Right forelimb (tissue), 1 donor: ENCODE results near the gene PSMC2.
"Not testable (repeated sequence)": the region's sequence is repeated elsewhere in the genome, so short reads cannot be mapped to it uniquely, and the experiment has no call there.

Experiments
- DNase-seq: peaks from one replicate; pipeline ENCODE4 v3.0.0-alpha.2; 2018

The PSMC2 gene

DNA sequence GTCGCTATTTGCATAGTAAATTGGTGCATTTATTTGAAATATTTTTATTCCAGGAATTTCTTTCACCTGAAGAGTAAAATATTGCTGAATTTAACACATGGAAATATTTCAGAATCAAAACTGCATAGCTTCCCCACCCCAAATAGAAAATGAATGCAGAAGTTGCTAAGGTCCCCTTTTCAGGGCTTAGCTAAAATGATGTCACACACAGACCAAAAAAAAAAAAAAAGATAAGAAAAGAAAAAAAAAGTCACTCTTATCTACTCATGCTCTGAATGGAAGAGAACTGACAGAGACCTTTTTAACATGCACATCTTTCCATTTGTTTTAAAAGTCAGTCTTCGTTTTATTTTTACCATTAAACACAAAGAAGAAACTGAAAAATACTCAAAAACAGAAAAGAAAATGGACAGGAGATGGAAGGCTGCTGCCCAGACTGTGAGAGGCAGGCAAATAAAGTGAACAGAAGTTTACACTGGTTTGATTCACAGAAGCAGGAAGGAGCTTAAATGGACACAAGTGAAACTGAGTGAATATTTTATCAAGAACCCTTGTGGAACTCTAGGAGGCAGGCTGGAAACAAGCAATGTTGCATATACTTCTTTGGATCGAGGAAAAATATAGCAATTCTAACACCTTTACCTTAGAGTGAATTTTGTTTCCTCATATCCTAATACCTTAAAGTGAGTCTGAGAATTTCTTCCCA is 32.0 kb downstream of the PSMC2 start:
- no peak for DNase-seq

DNA sequence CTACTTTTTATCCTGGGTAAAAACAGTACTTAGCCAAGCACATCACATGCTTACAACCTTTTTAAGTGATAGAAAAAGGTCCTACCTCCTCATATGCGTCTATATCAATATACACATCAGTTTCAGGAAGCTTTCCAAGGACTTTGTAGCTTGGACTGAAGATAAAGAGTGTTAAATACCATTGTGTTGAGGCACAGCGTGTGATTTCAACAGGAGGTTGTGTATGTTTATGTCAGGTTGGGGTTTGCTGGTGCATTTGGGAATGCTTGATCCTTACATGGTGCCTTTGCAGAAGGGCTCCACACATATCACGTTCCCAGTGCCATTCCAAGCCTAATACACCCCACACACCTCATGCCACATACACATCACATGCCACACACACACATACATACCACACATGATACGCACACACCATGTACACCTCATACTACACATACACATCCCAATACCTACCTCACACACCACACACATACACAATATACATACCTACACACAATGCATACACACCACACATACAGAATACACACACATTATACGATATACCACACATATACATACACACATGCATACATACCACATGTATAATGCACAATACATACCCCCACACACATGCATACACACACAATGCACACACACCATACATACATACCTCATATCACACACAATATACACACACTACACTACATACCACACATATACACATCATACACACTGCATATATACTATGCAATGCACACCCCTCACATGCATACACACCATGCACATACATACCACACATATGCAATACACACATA is 33.1 kb downstream of the PSMC2 start:
- no peak for DNase-seq

DNA sequence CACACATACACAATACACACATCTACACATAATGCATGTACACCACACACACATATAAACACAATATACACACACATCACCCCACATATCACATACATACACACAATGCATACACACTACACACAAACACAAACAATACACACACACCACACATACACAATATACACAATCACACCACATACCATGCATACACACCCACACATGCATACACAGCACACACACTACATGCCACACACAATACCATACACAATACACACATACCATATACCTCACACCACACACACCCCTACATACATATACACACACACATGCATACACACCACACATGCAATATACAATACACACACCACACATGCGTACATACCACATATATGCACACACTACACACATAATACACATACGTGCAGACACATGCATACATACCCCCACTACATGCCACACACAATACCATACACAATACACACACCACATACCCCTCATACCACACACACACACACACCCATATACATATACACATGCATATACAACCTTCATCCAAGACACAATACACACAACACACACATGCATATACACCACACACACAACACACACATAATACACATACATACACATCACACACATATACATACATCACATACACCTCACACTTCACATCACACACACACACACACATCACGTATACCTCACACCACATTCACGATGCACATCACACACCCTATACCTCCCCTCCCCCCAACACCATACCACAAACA is 34.0 kb downstream of the PSMC2 start:
- no peak for DNase-seq

DNA sequence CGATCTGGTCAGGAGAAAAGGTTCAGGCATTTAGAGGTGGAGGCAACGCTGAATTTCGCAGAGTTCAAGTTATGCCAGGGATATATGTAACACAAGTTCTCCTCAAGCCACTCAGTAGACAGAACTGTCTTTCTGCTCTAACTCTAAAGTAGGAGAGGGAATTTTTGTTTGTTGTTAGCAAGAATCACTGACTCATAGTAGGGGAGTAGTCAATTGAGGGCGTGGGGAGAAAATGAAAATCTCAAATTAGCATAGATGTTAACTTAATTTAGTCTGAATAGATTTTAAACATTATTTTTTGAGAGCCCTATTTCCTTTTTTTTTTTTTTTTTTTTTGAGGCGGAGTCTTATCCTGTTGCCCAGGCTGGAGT is 34.6 kb downstream of the PSMC2 start:
- DNase-seq: no peak

DNA sequence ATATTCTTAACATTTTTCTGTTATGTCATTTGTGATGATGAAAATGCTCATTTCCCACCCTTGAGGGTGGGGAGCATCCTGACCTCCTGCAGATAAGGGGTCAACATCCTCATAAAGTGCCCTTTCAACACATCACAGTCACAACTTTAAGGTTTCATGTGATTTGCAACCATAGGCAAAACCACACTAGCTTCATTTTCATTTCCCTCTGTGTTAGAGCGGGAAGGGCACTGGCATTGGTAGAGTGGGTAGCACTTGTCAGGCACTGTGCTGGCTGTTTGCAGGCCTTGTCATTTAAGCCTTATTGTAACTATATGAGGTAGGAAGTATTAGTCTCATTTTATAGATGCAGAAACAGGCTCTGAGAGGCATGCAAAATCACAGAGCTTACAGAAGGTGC is 39.8 kb downstream of the PSMC2 start:
- no peak for DNase-seq

DNA sequence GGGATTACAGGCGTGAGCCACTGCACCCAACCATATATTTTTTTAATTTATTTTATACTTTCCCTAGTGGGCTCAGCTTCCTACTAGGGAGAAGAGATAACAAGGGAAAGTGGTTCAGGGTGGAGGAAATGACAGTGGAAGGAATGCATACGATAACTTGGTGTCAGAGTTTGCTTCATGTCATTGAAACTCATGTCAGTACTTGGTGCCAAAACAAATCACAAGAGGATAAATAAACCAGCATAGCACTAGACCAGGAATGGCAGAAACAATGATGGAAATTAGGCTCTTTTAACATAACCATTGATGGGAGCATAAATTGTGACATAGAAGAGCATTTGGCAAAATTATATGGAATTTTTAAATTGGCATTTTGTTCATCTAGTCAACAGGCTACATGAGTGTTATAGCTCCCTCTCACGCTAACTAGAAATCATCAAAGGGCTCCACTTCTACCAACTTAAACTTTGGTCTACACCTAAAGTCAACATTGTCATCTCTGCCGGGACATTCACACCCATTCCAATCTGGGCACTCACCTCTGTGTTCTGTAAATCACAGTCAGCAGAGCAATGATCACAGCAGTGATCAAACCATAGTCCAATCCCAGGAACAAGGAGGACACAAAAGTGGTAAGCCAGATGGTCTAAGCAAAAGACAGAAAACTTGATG is 41.2 kb downstream of the PSMC2 start:
- no peak for DNase-seq

DNA sequence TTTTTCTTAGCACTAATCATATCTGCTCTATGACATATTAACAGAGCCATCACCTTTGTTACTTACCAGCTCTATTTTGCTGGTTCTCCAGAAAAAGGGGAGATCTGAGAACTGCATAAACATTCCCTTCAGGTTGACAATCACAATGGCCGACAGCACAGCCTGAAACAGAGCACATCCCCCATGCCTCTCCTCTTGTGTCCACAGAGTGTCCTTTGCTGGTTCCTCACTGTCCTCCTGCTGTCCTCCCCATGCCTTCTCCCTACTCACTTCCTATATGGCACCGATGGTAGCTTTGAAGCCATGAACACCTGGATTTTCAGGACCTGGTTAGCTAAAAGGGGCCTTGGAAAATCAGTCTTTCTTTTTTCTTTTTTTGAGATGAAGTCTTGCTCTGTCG is 41.8 kb downstream of the PSMC2 start:
- DNase-seq: no peak

DNA sequence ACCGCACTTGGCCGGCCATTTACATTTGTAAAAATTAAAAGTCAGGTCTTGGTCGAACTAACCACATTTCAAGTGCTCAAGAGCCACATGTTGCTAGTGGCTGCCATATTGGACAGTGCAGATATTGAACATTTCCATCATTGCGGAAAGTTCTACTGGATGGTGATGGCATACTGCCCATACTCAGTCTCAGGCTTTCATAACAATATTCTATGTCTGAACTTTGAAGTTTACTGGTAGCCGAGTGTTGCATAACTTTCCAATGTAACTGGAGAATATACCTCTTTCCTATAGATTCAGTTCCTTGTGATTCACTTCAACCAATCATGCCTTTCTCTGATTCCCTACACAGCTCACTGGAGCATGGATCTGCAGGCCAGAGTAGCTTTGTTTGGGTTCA is 43.7 kb downstream of the PSMC2 start:
- DNase-seq: no peak

DNA sequence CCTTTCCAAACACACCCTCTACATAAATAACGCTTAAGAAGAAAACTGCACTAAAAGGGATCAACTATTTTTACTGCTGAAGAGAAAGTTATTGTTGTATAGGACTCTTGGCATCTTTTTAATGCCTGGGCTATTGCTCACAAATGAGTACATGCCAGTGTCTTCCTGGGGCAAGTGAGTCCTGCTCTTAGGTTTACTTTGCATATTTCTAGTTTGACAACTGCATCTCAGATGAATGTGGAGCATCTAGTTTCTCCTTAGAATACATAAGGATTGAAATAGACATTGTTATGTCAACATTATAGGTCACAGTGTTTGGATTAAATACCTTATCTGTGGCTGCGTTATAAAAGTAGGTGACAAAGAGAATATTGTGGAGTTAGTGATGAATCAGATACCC is 44.5 kb downstream of the PSMC2 start:
- DNase-seq: no peak

DNA sequence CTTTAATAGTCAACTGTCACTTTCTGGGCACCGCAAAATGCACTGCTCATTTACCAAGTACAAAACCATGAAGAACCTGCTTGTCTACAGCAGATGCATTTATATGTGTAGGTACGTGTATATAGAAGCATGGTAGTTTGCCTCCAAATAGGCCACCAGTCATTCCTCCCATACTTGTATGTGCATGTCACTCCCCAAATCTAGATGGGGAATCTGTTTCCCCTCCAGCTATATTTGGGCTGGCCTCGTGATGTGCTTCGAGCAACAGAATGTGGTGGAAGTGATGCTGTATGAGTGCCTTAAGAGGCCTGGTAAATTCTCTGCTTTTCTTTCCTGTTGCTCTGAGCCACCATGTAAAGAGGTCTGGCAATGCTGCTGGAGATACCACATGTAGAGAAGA is 47.1 kb downstream of the PSMC2 start:
- no peak for DNase-seq

DNA sequence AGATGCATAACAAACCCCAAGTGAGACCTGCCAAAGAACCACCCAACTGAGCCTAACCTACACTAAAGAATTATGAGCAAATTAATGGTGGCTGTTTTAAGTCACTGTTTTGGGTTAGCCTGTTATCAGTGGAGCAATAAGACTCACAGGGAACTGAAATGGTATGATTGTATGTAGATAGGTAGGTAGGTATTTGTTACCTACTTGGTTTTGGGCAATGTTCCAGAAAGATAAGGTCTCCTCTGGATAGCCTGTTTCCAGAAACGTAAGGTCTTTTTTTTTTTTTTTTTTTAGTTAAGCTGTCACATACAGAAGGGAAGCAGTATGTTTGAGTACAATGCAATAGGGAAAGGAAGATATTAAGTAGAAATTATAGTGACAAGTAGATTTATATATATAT is 47.6 kb downstream of the PSMC2 start:
- no peak for DNase-seq

DNA sequence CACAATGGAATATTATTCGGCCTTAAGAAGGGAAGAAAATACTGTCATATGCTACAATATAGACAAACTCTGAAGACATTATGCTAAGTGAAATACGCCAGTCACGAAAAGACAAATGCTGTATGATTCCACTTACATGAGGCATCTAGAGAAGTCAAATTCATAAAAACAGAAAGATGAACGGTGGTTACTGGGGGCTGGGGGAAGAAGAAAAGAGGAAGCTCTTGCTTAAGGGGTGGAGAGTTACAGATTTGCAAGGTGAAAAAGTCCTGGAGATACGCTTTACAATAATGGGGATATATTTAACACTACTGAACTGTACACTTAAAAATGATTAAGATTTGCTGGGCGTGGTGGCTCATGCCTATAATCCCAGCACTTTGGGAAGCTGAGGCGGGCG is 49.0 kb downstream of the PSMC2 start:
- DNase-seq: no peak

DNA sequence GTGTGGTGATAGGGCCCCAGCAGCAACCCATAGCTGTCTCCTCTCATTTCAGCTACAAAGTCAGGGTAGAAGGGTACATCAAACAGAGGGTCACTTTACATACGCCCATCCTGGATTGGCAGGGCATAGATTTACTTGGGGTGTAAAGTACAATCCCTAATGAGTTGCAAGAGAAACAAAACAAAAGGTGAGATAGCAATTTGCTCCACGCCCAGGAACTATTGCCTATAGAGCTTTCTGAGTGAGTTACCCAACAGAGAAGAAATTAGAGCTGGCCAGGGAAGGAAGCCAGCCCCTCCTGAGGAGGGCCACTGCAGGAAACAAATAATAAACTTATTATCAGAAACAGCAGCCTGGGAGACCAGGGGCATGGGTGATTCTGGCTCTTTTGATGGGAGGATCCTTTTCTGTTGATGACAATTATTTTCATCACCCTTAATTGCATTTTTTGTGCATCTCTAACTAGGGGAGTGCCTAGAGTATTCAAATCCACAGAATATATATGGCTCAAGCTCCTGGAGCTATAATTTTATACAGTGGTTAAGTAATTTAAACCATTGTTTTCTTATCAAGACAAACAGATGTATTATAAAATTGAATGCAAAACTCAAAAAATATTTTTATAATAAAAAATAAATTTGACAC is 51.2 kb downstream of the PSMC2 start:
- DNase-seq: no peak

DNA sequence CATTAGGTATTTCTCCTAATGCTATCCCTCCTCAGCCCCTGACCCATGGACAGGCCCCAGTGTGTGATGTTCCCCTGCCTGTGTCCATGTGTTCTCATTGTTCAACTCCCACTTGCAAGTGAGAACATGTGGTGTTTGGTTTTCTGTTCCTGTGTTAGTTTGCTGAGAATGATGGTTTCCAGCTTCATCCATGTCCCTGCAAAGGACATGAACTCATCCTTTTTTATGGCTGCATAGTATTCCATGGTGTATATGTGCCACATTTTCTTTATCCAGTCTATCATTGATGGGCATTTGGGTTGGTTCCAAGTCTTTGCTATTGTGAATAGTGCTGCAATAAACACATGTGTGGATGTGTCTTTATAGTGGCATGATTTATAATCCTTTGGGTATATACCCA is 52.2 kb downstream of the PSMC2 start:
- DNase-seq: not testable (repeated sequence)

DNA sequence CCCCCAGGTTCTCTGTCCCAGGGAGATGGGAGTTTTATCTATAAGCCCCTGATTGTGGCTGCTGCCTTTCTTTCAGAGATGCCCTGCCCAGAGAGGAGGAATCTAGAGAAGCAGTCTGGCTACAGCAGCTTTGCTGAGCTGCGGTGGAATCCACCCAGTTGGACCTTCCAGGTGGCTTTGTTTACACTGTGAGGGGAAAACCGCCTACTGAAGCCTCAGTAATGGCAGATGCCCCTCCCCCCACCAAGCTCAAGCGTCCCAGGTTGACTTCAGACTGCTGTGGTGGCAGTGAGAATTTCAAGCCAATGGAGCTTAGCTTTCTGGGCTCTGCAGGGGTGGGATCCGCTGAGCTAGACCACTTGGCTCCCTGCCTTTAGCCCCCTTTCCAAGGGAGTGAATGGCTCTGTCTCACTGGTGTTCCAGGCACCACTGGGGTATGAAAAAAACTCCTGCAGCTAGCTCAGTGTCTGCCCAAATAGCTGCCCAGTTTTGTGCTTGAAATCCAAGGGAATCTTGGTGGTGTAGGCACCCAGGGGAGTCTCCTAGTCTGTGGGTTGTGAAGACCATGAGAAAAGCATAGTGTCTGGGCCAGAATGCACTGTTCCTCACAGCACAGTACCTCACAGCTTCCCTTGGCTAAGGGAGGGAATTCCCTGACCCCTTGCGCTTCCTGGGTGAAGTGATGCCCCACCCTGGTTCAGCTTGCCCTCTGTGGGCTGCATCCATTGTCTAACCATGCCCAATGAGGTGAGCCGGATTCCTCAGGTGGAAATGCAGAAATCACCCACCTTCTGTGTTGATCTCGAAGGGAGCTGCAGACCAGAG is 58.6 kb downstream of the PSMC2 start:
- not testable (repeated sequence) for DNase-seq

DNA sequence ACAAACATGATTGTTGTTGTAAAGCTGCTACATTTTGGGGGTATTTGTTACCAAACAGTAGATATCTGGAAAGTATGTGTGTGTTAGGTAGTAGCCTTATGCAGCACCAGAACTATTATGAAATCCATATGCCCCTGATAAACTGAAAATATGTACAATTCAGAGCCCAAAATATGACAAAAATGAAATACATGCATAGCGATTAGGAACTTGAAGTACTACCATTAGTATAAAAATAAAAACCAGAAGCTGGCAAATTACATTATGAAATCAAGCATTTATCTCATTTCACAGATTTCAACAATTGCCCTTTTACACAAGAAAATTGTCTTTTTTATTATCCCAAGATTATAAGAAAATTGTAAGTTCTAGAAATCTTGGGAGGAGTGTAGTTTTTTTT is 64.7 kb downstream of the PSMC2 start:
- DNase-seq: no peak

DNA sequence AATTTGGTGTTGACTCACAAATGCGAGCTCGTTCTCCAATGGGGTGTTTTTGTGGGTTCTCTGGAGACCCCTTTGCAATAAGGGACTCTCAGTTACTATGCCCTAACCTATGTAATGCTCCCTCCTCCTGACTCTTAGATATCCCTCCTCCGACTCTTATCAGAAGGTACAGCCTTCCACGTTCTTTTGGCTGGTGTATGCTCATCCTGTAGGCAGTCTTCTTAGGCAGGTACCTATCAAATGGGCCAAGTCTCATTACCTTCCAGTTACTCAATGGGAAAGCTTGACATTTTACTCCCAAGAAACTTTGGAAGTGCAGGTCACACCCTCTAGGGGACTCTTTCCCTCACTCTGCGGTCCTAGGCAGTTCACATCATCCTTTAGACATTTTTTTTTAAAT is 66.0 kb downstream of the PSMC2 start:
- DNase-seq: no peak

DNA sequence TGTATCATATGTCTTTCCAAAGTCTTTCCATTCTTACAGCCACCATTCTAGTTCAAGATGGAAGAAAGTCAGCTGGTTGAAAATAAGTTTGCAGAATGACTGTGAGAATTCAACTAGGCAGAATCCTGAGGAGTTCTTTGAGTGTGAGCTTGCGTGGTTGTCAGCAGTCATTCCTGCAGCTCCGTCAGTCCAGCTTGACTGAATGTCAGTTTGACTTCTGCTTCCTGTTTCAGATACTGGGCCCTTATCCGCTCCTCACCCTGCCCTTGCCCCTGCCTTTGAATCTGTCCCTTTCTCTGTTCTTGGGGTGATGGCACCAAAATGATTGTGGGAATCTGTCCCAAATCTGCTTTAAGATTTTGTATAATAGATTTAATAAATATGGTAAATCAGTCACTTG is 70.8 kb downstream of the PSMC2 start:
- DNase-seq: no peak
